CD4-positive, alpha-beta T cell treated with Interleukin-15 for 1 hour (primary cell): ENCODE data around the gene PEX1.
"Not testable (repeated sequence)": the region's sequence is repeated elsewhere in the genome, so short reads cannot be mapped to it uniquely, and the experiment has no call there.

ENCODE experiments used
- DNase-seq: peaks from one replicate; pipeline ENCODE4 v3.0.0-alpha.2; 2020

The PEX1 gene

GRCh38 chr7:92503767-92504166 lies 24.6 kb downstream of the PEX1 start:
- DNase-seq: no peak

- no peak for DNase-seq
These were observed 29.8 kb downstream of the PEX1 start for GRCh38 chr7:92498557-92498956.

GRCh38 chr7:92496876-92497275 lies 31.4 kb downstream of the PEX1 start:
- no peak for DNase-seq

GRCh38 chr7:92489634-92490033 lies 38.7 kb downstream of the PEX1 start:
- no peak for DNase-seq

- DNase-seq: no peak
These were observed 40.5 kb downstream of the PEX1 start for GRCh38 chr7:92487804-92488203.

GRCh38 chr7:92485974-92486373 lies 42.3 kb downstream of the PEX1 start:
- DNase-seq: no peak

GRCh38 chr7:92485267-92485892 lies 42.9 kb downstream of the PEX1 start:
- no peak for DNase-seq

GRCh38 chr7:92484226-92484625 lies 44.1 kb downstream of the PEX1 start:
- DNase-seq: not testable (repeated sequence)

GRCh38 chr7:92483624-92484023 lies 44.7 kb downstream of the PEX1 start:
- not testable (repeated sequence) for DNase-seq

GRCh38 chr7:92479146-92479545 lies 49.2 kb downstream of the PEX1 start:
- not testable (repeated sequence) for DNase-seq

GRCh38 chr7:92478711-92479110 lies 49.6 kb downstream of the PEX1 start:
- DNase-seq: no peak

- DNase-seq: no peak
These were observed 50.2 kb downstream of the PEX1 start for GRCh38 chr7:92478095-92478494.

GRCh38 chr7:92477681-92478080 lies 50.6 kb downstream of the PEX1 start, which contains the start of gene ERVW-1:
Gene ERVW-1 (minus strand): TSS chr7:92477946. CDS start chr7:92470381, 7,565 bp downstream.
- DNase-seq: not testable (repeated sequence)

GRCh38 chr7:92475851-92476590 lies 52.3 kb downstream of the PEX1 start:
- DNase-seq: not testable (repeated sequence)

GRCh38 chr7:92475261-92475770 lies 53.0 kb downstream of the PEX1 start:
- DNase-seq: not testable (repeated sequence)

GRCh38 chr7:92473989-92474388 lies 54.3 kb downstream of the PEX1 start:
- not testable (repeated sequence) for DNase-seq

GRCh38 chr7:92468589-92468988 lies 59.7 kb downstream of the PEX1 start:
- not testable (repeated sequence) for DNase-seq

GRCh38 chr7:92466682-92467081 lies 61.6 kb downstream of the PEX1 start:
- DNase-seq: no peak

GRCh38 chr7:92464515-92464914 lies 63.8 kb downstream of the PEX1 start:
- DNase-seq: no peak

- DNase-seq: no peak
These were observed 65.8 kb downstream of the PEX1 start for GRCh38 chr7:92462560-92462959.

- no peak for DNase-seq
These were observed 67.0 kb downstream of the PEX1 start for GRCh38 chr7:92461027-92462003.

- DNase-seq: no peak
These were observed 67.8 kb downstream of the PEX1 start for GRCh38 chr7:92460510-92460909.

GRCh38 chr7:92460109-92460508 lies 68.2 kb downstream of the PEX1 start:
- no peak for DNase-seq
